ENCODE results near the gene KHK. TPM values are rescaled to one million over a fixed set of nuclear protein-coding genes. Genes with fewer than 3 reads are reported as not detected.
A peak's percentile ranks its signal among the peaks of the same experiment; 100 is the strongest.

KHK gene
- polyA plus RNA-seq, 3 donors, result 42.9 to 58.5 (median 55.3) TPM

DNA sequence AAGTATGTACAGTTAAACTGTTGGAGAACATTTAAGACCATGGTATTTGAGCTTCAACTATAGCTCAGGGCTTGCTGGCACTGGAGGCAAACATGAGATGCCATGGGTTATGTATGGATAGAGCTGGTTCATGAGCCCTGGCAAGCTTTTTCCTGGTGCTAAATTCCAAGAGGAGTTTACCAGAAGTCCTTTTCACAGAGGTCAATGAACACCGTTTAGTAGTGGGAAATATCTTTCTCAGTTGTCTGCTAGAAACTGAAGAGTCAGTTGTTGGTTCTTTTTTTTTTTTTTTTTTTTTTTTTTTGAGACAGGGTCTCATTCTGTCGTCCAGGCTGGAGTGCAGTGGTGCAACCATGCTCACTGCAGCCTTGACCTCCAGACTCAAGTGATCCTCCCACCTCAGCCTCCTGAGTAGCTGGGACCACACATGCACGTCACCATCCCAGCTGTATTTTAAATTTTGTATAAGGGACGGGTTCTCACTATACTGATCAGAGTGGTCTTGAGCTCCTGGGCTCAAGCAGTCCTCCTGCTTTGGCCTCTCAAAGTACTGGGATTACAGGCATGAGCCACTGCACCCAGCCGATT, 1.3 kb downstream of the KHK start:
- no peak for DNase-seq (ENCODE audit: extremely low read depth in 1 of 11, low read depth in 9 of 11, low spot score in 4 of 11)

DNA sequence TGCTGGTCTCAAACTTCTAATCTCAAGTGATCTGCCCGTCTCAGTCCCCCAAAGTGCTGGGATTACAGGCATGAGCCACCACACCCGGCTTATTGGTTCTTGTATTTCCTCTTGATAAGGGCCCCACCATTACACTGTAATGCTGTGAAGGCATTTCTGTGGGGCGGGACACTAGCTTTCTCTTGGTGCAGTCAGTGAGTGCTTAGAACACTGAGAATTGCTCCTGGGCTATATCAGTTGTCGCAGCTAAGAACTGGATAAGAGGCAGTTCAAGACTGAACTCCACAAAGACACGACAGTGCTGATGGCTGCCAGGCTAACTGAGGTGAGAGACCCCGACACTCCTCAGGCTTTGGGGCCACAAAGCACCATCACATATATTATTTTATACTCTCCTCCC, 2.1 kb downstream of the KHK start:
- no peak for DNase-seq (ENCODE audit: extremely low read depth in 1 of 11, low read depth in 9 of 11, low spot score in 4 of 11)

DNA sequence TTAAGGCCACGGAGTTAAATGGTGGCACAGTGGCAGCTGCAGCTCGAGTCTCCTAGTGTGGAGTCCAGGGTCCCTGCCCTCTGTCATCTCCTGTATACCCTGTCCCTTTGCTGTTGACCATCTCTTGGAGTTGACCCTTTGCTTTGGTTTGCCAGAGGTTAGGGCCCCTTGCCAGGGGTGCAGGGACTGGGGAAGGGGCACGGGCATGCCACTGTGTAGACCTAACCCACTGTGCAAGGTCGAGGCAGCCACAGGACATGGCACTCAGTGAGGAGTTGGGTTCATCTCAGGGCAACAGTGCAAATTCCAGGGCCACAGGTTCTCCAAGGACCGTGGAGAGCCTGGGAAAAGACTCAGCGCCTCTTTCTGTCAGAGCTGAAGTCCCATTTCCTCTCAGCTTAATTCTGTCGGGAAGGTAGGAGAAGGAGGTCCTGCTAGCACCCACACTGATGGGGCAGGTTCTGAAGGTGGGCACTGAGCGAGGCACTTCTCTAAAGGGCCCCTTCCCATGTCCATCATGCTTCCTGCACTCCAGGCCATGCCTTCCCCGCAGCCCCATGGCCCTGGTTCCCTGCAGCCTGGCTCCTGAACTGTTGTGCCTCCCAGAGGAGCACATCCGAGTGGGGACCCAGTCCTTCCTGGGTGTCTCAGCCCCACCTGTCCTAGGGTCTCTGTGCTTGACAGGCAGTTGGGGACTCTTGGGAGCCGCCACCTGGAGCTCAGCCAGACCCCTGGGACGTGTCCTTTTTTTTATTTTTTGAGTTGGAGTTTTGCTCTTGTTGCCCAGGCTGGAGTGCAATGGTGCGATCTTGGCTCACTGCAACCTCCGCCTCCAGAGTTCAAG, 2.8 kb downstream of the KHK start:
- DNase-seq (ENCODE audit: extremely low read depth in 1 of 11, low read depth in 9 of 11, low spot score in 4 of 11), result no peak

DNA sequence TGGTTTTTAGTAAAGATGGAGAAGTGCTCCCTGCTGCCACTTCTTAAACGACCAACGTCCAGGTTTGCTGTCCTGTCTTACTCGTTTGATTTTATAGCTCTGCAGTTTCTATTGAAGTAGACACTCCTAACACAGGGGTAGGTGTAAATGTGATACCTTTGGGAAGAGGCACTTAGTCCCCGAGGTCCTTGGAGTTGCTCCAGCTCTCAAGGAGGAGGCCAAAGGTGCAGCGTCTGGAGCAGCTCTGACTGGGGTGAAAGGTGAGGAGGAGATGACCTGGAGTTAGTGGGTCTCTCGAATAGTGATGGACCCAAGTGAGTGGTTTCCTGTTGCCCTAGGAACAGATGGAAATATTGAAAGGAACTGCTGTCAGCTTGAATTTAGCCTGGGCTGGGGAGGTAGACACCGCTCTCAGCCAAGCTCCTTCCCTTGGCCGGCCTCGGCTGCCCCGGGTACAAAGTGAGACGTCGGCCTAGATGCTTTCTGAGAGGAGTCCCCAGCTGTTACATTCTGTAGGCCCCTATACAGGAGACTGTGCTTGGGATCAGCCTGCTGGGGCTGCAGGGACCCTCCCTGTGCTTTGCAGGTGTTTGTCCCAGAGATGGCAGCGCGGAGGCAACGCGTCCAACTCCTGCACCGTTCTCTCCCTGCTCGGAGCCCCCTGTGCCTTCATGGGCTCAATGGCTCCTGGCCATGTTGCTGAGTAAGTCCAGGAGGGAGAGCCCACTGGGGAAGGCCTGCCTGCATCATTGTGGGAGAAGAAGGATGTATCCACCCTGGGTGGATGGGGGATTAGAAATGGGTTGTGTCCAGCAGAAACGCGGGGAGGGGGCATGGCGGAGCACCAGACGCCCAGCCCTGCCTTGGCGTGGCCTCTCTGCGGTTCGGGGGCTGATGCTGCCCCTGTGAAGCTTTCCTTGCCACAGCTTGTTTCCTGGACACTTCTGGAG, 5.4 kb downstream of the KHK start:
- DNase-seq (ENCODE audit: extremely low read depth in 1 of 11, low read depth in 9 of 11, low spot score in 4 of 11), result no peak

DNA sequence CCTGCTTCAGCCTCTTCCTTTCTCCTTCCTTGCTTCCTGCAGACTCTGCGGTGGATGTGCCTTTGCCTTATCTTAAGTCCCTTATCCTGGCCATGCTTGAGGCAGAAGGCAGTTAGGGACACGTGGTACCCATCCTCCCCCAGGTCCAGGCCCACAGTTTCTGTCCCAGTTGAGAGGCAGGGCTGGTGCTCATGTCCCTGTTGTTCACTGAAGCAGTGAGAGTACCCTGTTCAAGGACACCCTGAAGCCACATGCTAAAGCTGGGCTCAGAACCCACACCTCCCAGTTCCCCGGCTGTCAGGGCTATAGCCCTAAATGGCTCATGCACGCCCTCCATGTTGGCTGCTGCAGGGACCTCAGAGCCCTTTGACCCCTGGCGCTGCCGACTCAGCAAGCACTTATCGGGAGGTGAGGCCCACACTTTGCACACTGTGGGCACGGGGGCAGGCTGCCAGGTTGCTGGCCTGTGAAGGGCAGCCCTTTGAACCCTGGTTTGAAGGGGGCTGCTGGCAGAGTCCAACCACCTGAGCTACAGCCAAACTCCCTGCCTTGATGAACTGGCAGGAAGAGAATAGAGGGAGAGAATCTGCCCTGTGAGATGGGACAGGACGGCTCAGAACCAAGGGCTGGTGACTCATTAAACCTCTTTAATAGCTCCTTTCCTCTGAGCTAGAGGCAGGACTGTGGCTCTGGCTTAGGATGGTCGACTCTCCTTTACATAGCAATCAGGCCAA, 6.3 kb downstream of the KHK start:
- DNase-seq (ENCODE audit: extremely low read depth in 1 of 11, low read depth in 9 of 11, low spot score in 4 of 11), result no peak

DNA sequence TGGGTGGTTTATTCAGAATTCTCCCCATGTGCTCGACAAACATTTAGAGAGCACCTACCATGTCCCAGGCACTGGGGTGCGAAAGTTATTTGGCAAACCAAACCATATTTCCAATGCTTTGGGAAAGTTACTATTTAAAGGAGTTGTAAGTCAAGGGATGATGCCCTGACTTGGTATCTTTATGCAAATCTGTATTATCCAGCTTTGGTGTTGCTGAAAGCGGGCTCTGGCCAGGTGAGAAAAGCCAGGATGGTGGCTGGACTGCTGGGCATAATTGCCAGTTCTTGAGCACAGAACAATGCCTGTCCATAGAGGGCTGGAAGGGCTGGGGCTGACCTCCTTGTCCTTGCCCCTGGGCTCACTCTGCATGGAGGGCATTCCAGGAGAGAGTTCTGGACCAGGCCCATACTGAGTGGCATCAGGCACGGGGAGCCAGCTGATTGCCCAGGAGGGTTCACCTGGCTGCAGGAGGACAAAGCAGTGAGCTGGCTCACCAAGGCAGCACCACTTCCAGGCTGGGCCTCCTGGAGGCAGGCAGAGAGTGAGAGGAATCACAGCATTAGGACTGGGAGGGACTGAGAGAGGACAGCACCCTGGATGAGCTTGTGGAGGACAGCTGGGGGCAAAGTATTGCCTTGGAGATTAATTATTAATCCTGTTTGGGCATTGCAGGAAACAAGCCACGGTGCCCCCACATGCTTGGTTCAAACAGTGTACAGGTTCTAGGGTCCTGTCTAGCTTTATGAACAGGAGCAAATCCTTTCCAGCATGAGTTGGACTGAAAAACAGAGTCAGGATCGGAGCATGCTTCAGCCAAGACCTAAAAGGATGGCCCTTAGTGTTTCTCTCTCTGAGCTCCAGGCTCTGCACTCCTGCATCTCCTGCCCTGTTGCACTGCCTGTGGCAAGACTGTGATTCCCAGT, 7.1 kb downstream of the KHK start:
- DNase-seq (ENCODE audit: extremely low read depth in 1 of 11, low read depth in 9 of 11, low spot score in 4 of 11), result no peak

DNA sequence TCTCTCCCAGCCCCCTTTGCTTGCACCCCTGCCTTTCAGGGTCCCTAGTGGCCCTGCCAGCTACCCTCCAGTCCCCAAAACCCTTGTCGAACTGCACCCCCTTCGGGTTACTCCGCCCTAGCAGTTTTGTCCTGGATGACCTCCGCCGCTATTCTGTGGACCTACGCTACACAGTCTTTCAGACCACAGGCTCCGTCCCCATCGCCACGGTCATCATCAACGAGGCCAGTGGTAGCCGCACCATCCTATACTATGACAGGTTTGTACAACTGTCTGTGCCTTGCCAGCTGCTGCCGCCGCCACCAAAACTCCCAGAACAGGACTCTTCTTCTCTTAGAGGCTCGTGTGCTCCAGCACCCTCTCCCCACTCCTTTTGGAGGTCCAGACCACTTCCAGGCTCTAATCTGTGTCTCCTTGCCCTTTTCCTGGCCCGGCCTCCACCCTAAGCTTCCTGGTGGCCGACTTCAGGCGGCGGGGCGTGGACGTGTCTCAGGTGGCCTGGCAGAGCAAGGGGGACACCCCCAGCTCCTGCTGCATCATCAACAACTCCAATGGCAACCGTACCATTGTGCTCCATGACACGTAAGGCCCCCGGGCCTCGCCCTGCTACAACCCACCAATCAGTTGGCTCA, 7.9 kb downstream of the KHK start:
- DNase-seq (ENCODE audit: extremely low read depth in 1 of 11, low read depth in 9 of 11, low spot score in 4 of 11), result no peak

DNA sequence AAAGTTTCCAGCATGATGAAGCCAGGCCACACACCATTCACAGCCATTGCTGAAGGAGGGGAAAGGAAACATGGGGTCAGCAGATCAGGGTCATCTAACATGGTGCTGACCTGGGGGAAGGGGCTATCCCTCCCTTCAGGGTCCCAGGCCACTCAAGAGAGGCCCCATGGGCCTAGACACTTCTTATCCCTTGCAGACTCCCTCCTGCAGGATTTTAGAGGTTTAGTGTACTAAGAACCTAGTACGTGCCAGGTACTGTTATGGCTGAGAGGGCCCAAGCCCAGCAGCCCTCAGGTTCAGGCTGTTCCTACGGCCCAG, 8.8 kb downstream of the KHK start:
- DNase-seq (ENCODE audit: extremely low read depth in 1 of 11, low read depth in 9 of 11, low spot score in 4 of 11), result no peak

DNA sequence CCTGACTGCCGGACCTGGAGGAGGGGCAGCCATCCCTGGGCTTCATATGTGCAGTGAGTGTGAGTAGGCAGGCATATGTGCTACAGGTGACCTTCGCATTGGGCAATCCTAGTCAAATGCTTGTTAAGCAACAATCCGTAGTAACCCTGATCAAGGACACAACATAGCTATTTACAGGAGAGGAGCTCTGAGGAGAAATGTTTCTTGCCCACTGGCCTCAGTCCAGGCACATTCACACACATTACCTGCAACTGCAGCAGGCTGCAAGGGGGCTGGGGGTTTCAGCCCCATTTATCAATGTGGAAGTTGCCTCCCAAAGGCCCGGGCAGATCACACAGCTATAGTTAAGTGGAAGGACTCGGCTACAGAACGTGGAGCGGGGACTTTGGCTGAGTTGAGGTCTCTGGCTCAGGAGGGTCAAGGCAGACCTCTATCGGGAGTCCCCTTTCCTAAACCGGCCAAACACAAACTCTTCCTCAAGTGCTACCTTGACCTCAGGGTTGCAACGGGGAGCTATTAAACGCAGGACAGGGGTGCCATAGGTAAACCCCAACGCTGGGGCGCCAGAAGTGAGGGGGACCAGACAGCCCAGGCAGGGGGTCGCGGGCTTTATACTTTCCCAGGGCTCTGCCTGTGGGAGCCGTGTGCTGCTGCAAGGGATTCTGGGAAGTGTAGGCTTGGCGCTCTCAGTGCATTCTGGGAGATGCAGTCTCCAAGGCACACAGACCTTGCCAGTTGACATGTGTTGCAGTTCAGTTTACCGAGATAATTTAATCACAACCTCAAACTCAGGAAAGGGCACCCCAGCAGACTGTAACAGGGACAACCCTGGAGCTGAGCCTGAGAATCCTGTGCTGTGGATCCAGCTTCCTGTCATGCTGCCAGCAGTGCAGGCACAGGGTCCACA, 9.4 kb downstream of the KHK start:
- peak in 1 of 11 donors; percentile 54 for DNase-seq (ENCODE audit: extremely low read depth in 1 of 11, low read depth in 9 of 11, low spot score in 4 of 11)

DNA sequence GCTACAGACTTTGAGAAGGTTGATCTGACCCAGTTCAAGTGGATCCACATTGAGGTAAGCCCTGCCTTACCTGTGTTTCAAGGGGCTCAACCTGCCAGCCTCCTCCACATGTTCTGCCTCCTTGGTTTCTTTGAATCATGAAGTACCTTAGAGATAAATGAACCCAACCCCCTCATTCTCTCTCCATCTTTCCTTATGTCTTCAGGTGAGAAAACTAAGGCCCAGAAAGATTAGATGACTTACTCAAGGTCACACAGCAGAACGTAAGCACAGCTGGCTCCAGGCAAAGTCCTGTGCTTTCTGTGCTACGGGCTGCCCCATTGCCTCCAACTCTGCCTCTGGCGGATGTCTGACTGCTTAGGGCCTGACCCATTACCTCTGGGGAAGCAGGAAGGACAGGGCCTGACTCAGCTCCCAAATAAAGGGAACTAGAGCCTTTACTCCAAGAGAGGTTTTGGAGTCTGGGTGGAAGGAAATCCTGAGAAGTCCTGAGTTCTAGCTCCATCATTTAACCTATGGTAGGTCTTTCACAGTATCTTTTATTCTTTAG, 10.3 kb downstream of the KHK start:
- DNase-seq (ENCODE audit: extremely low read depth in 1 of 11, low read depth in 9 of 11, low spot score in 4 of 11), result no peak

DNA sequence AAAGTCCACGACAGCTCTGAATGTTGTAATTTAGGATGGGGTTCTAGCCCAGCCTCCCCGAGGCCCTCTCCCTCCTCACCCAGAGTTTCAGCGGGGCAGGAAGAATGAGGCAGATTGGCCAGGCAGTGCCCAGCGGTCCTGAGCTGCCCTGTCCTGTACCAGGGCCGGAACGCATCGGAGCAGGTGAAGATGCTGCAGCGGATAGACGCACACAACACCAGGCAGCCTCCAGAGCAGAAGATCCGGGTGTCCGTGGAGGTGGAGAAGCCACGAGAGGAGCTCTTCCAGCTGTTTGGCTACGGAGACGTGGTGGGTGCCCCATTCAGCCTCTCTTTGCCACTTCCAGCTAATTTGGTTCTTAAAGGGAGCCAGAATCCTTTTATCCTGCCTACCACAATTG, 10.8 kb downstream of the KHK start:
- DNase-seq (ENCODE audit: extremely low read depth in 1 of 11, low read depth in 9 of 11, low spot score in 4 of 11), result no peak

DNA sequence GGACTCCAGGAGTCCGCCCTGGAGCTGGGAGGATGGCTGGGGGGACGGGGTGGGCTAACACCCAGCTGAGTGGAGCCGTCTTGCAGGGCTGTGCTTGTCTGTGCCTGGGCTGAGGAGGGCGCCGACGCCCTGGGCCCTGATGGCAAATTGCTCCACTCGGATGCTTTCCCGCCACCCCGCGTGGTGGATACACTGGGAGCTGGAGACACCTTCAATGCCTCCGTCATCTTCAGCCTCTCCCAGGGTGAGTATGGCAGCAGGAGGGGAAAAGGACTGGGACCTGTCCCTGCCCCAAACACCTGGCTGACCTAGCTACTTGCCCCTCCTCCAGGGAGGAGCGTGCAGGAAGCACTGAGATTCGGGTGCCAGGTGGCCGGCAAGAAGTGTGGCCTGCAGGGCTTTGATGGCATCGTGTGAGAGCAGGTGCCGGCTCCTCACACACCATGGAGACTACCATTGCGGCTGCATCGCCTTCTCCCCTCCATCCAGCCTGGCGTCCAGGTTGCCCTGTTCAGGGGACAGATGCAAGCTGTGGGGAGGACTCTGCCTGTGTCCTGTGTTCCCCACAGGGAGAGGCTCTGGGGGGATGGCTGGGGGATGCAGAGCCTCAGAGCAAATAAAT, 12.9 kb downstream of the KHK start:
- no peak for DNase-seq (ENCODE audit: extremely low read depth in 1 of 11, low read depth in 9 of 11, low spot score in 4 of 11)

DNA sequence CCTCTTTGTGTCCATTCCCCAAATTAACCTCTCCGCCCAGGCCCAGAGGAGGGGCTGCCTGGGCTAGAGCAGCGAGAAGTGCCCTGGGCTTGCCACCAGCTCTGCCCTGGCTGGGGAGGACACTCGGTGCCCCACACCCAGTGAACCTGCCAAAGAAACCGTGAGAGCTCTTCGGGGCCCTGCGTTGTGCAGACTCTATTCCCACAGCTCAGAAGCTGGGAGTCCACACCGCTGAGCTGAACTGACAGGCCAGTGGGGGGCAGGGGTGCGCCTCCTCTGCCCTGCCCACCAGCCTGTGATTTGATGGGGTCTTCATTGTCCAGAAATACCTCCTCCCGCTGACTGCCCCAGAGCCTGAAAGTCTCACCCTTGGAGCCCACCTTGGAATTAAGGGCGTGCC, 13.5 kb downstream of the KHK start:
- no peak for DNase-seq (ENCODE audit: extremely low read depth in 1 of 11, low read depth in 9 of 11, low spot score in 4 of 11)

DNA sequence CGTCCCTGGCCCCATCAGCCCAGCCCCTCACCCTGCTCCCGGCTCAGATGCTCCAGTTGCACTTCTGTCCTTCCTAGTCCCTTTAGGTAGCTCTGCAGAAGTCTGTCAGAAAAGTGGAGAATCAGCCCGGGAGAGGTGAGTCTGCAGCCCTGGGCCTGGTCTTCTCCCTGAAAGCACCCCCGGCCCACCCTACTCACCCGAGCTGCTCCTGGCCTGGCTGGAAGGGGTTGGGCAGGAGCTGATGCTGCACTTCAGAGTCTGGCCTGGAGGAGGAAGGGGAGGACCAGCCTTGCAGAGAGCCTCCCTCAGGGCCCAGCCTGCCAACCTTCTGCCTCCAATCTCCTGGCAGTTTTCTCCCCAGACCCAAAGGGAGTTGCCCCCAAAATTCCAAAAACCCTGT, 15.8 kb downstream of the KHK start:
- no peak for DNase-seq (ENCODE audit: extremely low read depth in 1 of 11, low read depth in 9 of 11, low spot score in 4 of 11)

DNA sequence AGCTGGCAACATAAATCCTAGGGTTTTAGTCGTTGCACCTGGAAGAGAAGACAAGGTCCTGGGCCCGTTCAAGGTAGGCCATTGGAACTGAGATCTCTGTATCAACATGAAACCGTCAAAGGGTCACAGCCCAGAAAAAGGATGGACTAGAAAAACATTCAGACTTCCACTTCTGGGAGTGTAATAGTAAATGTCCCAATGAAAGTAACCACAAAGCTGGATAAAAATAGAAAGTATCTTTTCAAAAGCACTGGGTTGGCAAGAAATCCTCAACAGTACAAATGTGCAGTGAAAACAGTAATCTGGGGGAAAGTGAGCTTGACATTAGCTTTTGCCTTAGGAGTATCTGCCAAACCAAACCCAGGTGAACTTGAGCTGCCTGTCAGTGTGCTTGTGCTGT, 19.4 kb downstream of the KHK start:
- DNase-seq (ENCODE audit: extremely low read depth in 1 of 11, low read depth in 9 of 11, low spot score in 4 of 11), result no peak

DNA sequence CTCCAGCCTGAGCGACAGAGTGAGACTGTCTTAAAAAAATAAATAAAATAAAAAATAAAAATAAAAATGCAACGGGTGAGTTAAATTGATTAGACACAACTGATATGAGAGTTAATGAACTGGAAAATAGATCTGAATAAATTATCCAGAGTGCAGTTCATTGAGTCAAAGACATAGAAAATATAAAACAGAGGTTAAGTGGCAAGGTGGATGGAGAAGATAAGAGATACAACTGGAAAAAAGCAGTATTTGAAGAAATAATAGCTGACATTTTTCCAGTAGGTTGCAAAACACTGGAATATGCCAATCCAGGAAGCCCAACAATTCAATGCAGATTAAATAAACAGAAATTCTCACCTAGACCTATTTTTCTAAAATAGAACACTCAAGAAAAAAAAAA, 21.6 kb downstream of the KHK start:
- no peak for DNase-seq (ENCODE audit: extremely low read depth in 1 of 11, low read depth in 9 of 11, low spot score in 4 of 11)

All from renal cortex interstitium (tissue), 11 donors.